GM10248 (cell line): Measurements from ENCODE around the gene DCUN1D3.
"Not testable (repeated sequence)": the region's sequence is repeated elsewhere in the genome, so short reads cannot be mapped to it uniquely, and the experiment has no call there.

Experiments used
- CTCF ChIA-PET: fragments of 300-600 bp; sonication (Branson Sonifier 250); formaldehyde crosslinking; extraction: SDS; loops from one replicate; lab custom pipeline; 2021; ENCODE audit warnings: antibody characterized with exemption; lab: Yijun Ruan, JAX
- POLR2A ChIA-PET: fragments of 350-650 bp; sonication (Branson Sonifier 250); formaldehyde crosslinking; extraction: SDS; loops from one replicate; lab custom pipeline; 2020; ENCODE audit warnings: antibody characterized with exemption; lab: Yijun Ruan, JAX
- DNase-seq: peaks from one replicate; pipeline ENCODE4 v3.0.0; 2012; ENCODE audit errors: extremely low spot score
- CTCF ChIP-seq: IDR thresholded peaks from 2 replicates; pipeline ENCODE4 v1.5.1; 2012; ENCODE audit warnings: mild to moderate bottlenecking, low read depth; ENCODE audit errors: extremely low read depth, missing control alignments, control extremely low read depth

Gene DCUN1D3

GRCh38 chr16:20870122-20870820 lies 29.9 kb downstream of the DCUN1D3 start:
- no peak for DNase-seq
- ChIA-PET CTCF (no interaction called here), POLR2A (no interaction called here)
- TF ChIP-seq CTCF = no peak

GRCh38 chr16:20868890-20869289 lies 31.3 kb downstream of the DCUN1D3 start:
- POLR2A ChIA-PET = no interaction called here
- CTCF ChIA-PET = interaction anchor here (1.9 kb wide), 1 partner anchor 53 kb away, joined by 5 read pairs; no protein-coding TSS in a partner anchor
- TF ChIP-seq CTCF = no peak
- DNase-seq = no peak

- ChIA-PET CTCF (interaction anchor here (0.9 to 4.8 kb wide), 7 partner anchors 10 to 54 kb away, joined by 3 to 34 read pairs (median 5); no protein-coding TSS in a partner anchor), POLR2A (no interaction called here)
- DNase-seq = no peak
- TF ChIP-seq CTCF = no peak
Measured at GRCh38 chr16:20867585-20867984, 32.6 kb downstream of the DCUN1D3 start.

GRCh38 chr16:20866801-20867200 lies 33.4 kb downstream of the DCUN1D3 start:
- ChIA-PET POLR2A (interaction anchor here (1.2 kb wide), 1 partner anchor 8 kb away, joined by 4 read pairs; no protein-coding TSS in a partner anchor), CTCF (interaction anchor here (1.1 to 4.8 kb wide), 8 partner anchors 9 to 55 kb away, joined by 3 to 34 read pairs (median 5); no protein-coding TSS in a partner anchor)
- DNase-seq = no peak
- no peak for TF ChIP-seq CTCF

GRCh38 chr16:20866145-20866772 lies 33.9 kb downstream of the DCUN1D3 start:
- ChIA-PET POLR2A (interaction anchor here (0.6 to 1.3 kb wide), 5 partner anchors 8 to 59 kb away, joined by 3 to 6 read pairs (median 4); no protein-coding TSS in a partner anchor), CTCF (interaction anchor here (0.7 to 4.8 kb wide), 8 partner anchors 9 to 60 kb away, joined by 3 to 34 read pairs (median 4); partner anchors contain the start of genes ERI2 and REXO5)
- DNase-seq = no peak
- TF ChIP-seq CTCF = no peak

GRCh38 chr16:20865420-20866131 lies 34.6 kb downstream of the DCUN1D3 start:
- POLR2A ChIA-PET = interaction anchor here (0.6 to 1.3 kb wide), 7 partner anchors 9 to 655 kb away, joined by 3 to 6 read pairs (median 3); no protein-coding TSS in a partner anchor
- peak; percentile 68 for DNase-seq
- no peak for TF ChIP-seq CTCF
- CTCF ChIA-PET = interaction anchor here (0.7 to 4.8 kb wide), 7 partner anchors 10 to 59 kb away, joined by 3 to 34 read pairs (median 4); partner anchors contain the start of genes ERI2 and REXO5

- DNase-seq, POLR2A ChIA-PET: not testable (repeated sequence)
- CTCF ChIA-PET = interaction anchor here (0.8 to 4.8 kb wide), 4 partner anchors 11 to 34 kb away, joined by 3 to 34 read pairs (median 23); no protein-coding TSS in a partner anchor
Measured at GRCh38 chr16:20864376-20864775, 35.8 kb downstream of the DCUN1D3 start.
